Measurements from ENCODE around the gene SCG5. TPM values are rescaled to one million over a fixed set of nuclear protein-coding genes. Genes with fewer than 3 reads are reported as not detected.

Gene SCG5
- polyA plus RNA-seq, 1 donor (not counting 4 experiments of a cell fraction or from before 2014, with no cell fraction given), result 15.8 TPM

DNA sequence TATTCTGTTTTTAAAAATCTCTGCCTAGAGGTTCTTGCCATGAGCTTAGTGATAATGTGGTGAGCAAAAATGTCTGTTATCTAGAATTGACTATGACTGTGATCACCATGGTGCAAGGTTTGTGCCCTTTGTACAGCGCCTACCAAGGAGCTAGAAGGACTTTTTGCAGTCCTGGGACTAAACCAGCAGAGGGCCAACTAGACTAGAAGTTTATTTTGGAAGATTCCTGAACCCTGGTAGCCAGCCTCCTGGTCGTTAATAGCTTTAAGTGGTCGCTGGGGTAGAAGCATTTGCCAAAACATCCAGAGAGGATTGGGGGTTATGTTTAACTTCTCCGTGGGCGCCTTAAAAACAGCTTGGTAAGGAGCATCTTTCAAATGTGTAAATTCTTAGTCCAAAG is 7.8 kb downstream of the SCG5 start:
- no peak for DNase-seq (ENCODE audit: low read depth, low spot score)

DNA sequence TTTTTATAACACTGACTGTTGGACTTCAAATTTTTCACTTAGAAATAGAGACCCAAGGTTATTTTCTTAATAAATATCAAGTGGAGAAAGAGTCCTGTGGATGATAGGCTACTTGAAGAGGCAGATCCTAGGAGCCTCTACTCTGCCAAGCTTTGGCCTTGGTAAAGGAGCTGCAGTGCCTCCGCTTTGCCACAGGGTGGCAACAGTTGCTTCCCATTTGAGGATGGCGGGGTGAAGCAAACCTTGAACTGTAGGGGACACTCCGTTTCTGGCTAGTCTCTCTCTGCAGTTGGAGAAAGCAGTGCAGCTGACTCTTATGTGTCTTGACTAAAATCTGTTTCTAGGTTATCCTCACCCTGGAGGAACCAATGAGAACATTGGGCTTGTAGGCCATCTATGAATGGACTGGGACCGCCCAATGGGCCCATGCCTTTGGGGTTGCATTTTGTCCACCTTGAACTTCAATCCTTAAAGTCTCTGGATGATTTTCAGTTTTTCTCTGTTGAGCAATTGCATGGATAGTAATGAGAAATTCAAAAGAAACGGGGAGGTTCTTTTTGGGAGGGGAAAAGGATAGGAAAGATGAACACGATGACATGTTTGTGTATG is 9.8 kb downstream of the SCG5 start:
- H3K4me3 ChIP-seq (ENCODE audit: control insufficient read depth in 2 of 3, extremely low read depth in 1 of 3, insufficient read depth in 2 of 3, low read depth in 1 of 3, low read length in 3 of 3), result no peak overlapping the region
- no peak overlapping the region for H3K9ac ChIP-seq (ENCODE audit: control insufficient read depth, extremely low read depth, insufficient read depth, low read length)
- DNase-seq (ENCODE audit: low read depth, low spot score), result peak; percentile 56
- H3K36me3 ChIP-seq (ENCODE audit: control insufficient read depth in 2 of 2, extremely low read depth in 1 of 2, insufficient read depth in 2 of 2, low read length in 2 of 2), result no peaks in the 10 kb centered on the region
- FAIRE-seq, result peak; percentile 53
- H3K27ac ChIP-seq (ENCODE audit: control insufficient read depth, insufficient read depth, low read length), result no peak overlapping the region
- TF ChIP-seq EZH2 (IDR thresholded peaks at IDR 0.05; ENCODE audit: low read length), result no peak
- TF ChIP-seq, protein P1, sequence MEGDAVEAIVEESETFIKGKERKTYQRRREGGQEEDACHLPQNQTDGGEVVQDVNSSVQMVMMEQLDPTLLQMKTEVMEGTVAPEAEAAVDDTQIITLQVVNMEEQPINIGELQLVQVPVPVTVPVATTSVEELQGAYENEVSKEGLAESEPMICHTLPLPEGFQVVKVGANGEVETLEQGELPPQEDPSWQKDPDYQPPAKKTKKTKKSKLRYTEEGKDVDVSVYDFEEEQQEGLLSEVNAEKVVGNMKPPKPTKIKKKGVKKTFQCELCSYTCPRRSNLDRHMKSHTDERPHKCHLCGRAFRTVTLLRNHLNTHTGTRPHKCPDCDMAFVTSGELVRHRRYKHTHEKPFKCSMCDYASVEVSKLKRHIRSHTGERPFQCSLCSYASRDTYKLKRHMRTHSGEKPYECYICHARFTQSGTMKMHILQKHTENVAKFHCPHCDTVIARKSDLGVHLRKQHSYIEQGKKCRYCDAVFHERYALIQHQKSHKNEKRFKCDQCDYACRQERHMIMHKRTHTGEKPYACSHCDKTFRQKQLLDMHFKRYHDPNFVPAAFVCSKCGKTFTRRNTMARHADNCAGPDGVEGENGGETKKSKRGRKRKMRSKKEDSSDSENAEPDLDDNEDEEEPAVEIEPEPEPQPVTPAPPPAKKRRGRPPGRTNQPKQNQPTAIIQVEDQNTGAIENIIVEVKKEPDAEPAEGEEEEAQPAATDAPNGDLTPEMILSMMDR (optimal IDR thresholded peaks at IDR 0.05 in 1 of 3, IDR thresholded peaks at IDR 0.05 in 1 of 3, conservative IDR thresholded peaks at IDR 0.05 in 1 of 3; ENCODE audit: extremely low read depth in 1 of 3, insufficient read depth in 2 of 3, low read length in 3 of 3), result peak; percentile 91 to 98 (median 95)
- H3K4me1 ChIP-seq (ENCODE audit: control insufficient read depth, extremely low read depth, insufficient read depth, low read length), result peaks cover 23% of the 10 kb centered on the region
- H3K27me3 ChIP-seq (ENCODE audit: control insufficient read depth, extremely low read depth, insufficient read depth, low read length), result no peaks in the 10 kb centered on the region
- H3K79me2 ChIP-seq (ENCODE audit: control insufficient read depth, insufficient read depth, low read length), result no peaks in the 10 kb centered on the region
- no peaks in the 10 kb centered on the region for H4K20me1 ChIP-seq (ENCODE audit: control insufficient read depth, extremely low read depth, insufficient read depth, low read length)
- dilution Hi-C loops (cut with MboI; ENCODE audit: extremely low pct_ligation_motif_present, low sequenced_read_pairs), result no loop called here
- H3K4me2 ChIP-seq (ENCODE audit: control insufficient read depth, extremely low read depth, insufficient read depth, low read depth, low read length), result no peak overlapping the region
- no peak overlapping the region for H2AFZ ChIP-seq (ENCODE audit: control insufficient read depth, low read length)
- no peaks in the 10 kb centered on the region for H3K9me1 ChIP-seq (ENCODE audit: control insufficient read depth, extremely low read depth, insufficient read depth, low read length)
- H3K9me3 ChIP-seq (ENCODE audit: control insufficient read depth, low read depth, low read length), result no peaks in the 10 kb centered on the region

More for the DNA sequence above, 7.8 kb downstream of the SCG5 start:
- H3K9me3 ChIP-seq (ENCODE audit: control insufficient read depth, low read depth, low read length), result no peaks in the 10 kb centered on the region
- no peaks in the 10 kb centered on the region for H3K27me3 ChIP-seq (ENCODE audit: control insufficient read depth, extremely low read depth, insufficient read depth, low read length)
- dilution Hi-C loops (cut with MboI; ENCODE audit: extremely low pct_ligation_motif_present, low sequenced_read_pairs), result no loop called here
- no peak overlapping the region for H3K27ac ChIP-seq (ENCODE audit: control insufficient read depth, insufficient read depth, low read length)
- TF ChIP-seq EZH2 (IDR thresholded peaks at IDR 0.05; ENCODE audit: low read length), result no peak
- TF ChIP-seq, protein P1 (optimal IDR thresholded peaks at IDR 0.05 in 1 of 3, IDR thresholded peaks at IDR 0.05 in 1 of 3, conservative IDR thresholded peaks at IDR 0.05 in 1 of 3; ENCODE audit: extremely low read depth in 1 of 3, insufficient read depth in 2 of 3, low read length in 3 of 3), result peak; percentile 31 to 46 (median 39)
- no peak overlapping the region for H2AFZ ChIP-seq (ENCODE audit: control insufficient read depth, low read length)
- no peaks in the 10 kb centered on the region for H3K79me2 ChIP-seq (ENCODE audit: control insufficient read depth, insufficient read depth, low read length)
- no peaks in the 10 kb centered on the region for H4K20me1 ChIP-seq (ENCODE audit: control insufficient read depth, extremely low read depth, insufficient read depth, low read length)
- no peak for FAIRE-seq
- no peaks in the 10 kb centered on the region for H3K36me3 ChIP-seq (ENCODE audit: control insufficient read depth in 2 of 2, extremely low read depth in 1 of 2, insufficient read depth in 2 of 2, low read length in 2 of 2)
- H3K9ac ChIP-seq (ENCODE audit: control insufficient read depth, extremely low read depth, insufficient read depth, low read length), result no peak overlapping the region
- H3K4me2 ChIP-seq (ENCODE audit: control insufficient read depth, extremely low read depth, insufficient read depth, low read depth, low read length), result no peak overlapping the region
- no peak overlapping the region for H3K4me3 ChIP-seq (ENCODE audit: control insufficient read depth in 2 of 3, extremely low read depth in 1 of 3, insufficient read depth in 2 of 3, low read depth in 1 of 3, low read length in 3 of 3)
- peaks cover 30% of the 10 kb centered on the region for H3K4me1 ChIP-seq (ENCODE audit: control insufficient read depth, extremely low read depth, insufficient read depth, low read length)
- H3K9me1 ChIP-seq (ENCODE audit: control insufficient read depth, extremely low read depth, insufficient read depth, low read length), result no peaks in the 10 kb centered on the region
